ENCODE measurements around the gene C4orf50. TPM values are rescaled to one million over a fixed set of nuclear protein-coding genes. Genes with fewer than 3 reads are reported as not detected.

Gene C4orf50
- total RNA-seq, 2 experiments from 2014 or later, result 0.19 to 0.43 TPM

- no peaks in the 10 kb centered on the region for H3K36me3 Mint-ChIP-seq
These were observed 45.7 kb downstream of the C4orf50 start for GRCh38 chr4:5972571-5972970.

GRCh38 chr4:5971078-5971450 is 47.2 kb downstream of the C4orf50 start:
- ATAC-seq (ENCODE audit: low read depth), result no peak
- Mint-ChIP-seq H3K27ac (no peak overlapping the region), H3K9me3 (no peaks in the 10 kb centered on the region)

More at GRCh38 chr4:5972571-5972970, 45.7 kb downstream of the C4orf50 start:
- no peak overlapping the region for H3K27ac Mint-ChIP-seq
- H3K27me3 Mint-ChIP-seq, result peaks cover 1% of the 10 kb centered on the region
- POLR2A ChIA-PET, result no interaction called here
- H3K4me1 Mint-ChIP-seq, result no peaks in the 10 kb centered on the region
- DNase-seq (no peak), ATAC-seq (ENCODE audit: low read depth) (no peak)
- H3K4me3 Mint-ChIP-seq, result no peak overlapping the region
- H3K9me3 Mint-ChIP-seq, result no peaks in the 10 kb centered on the region

GRCh38 chr4:5970381-5971077 is 47.7 kb downstream of the C4orf50 start:
- ATAC-seq (ENCODE audit: low read depth), result no peak
- no peak overlapping the region for H3K27ac Mint-ChIP-seq

More at GRCh38 chr4:5971078-5971450, 47.2 kb downstream of the C4orf50 start:
- POLR2A ChIA-PET, result no interaction called here
- Mint-ChIP-seq H3K4me3 (no peak overlapping the region), H3K36me3 (no peaks in the 10 kb centered on the region), H3K4me1 (no peaks in the 10 kb centered on the region), H3K27me3 (no peaks in the 10 kb centered on the region)
- DNase-seq, result no peak

GRCh38 chr4:5969777-5970176 is 48.5 kb downstream of the C4orf50 start:
- Mint-ChIP-seq H3K4me1 (no peaks in the 10 kb centered on the region), H3K4me3 (no peak overlapping the region), H3K27ac (no peak overlapping the region), H3K27me3 (no peaks in the 10 kb centered on the region), H3K9me3 (no peaks in the 10 kb centered on the region), H3K36me3 (no peaks in the 10 kb centered on the region)
- DNase-seq, result no peak
- no peak for ATAC-seq (ENCODE audit: low read depth)
- POLR2A ChIA-PET, result no interaction called here

More at GRCh38 chr4:5970381-5971077, 47.7 kb downstream of the C4orf50 start:
- no peaks in the 10 kb centered on the region for H3K27me3 Mint-ChIP-seq
- no peak overlapping the region for H3K4me3 Mint-ChIP-seq
- POLR2A ChIA-PET, result no interaction called here
- no peak for DNase-seq
- H3K36me3 Mint-ChIP-seq, result no peaks in the 10 kb centered on the region
- H3K4me1 Mint-ChIP-seq, result no peaks in the 10 kb centered on the region
- no peaks in the 10 kb centered on the region for H3K9me3 Mint-ChIP-seq

GRCh38 chr4:5969336-5969735 is 48.9 kb downstream of the C4orf50 start:
- Mint-ChIP-seq H3K4me3 (no peak overlapping the region), H3K36me3 (no peaks in the 10 kb centered on the region), H3K9me3 (no peaks in the 10 kb centered on the region), H3K27me3 (no peaks in the 10 kb centered on the region), H3K27ac (no peak overlapping the region), H3K4me1 (no peaks in the 10 kb centered on the region)
- ATAC-seq (ENCODE audit: low read depth) (no peak), DNase-seq (no peak)
- POLR2A ChIA-PET, result no interaction called here

GRCh38 chr4:5968246-5968645 is 50.0 kb downstream of the C4orf50 start:
- Mint-ChIP-seq H3K27me3 (no peaks in the 10 kb centered on the region), H3K4me3 (no peak overlapping the region), H3K27ac (no peak overlapping the region), H3K9me3 (no peaks in the 10 kb centered on the region), H3K4me1 (no peaks in the 10 kb centered on the region), H3K36me3 (no peaks in the 10 kb centered on the region)
- POLR2A ChIA-PET, result no interaction called here
- ATAC-seq (ENCODE audit: low read depth) (no peak), DNase-seq (no peak)

- H3K36me3 Mint-ChIP-seq, result no peaks in the 10 kb centered on the region
- no peaks in the 10 kb centered on the region for H3K27me3 Mint-ChIP-seq
- DNase-seq, result no peak
- POLR2A ChIA-PET, result no interaction called here
- no peak for ATAC-seq (ENCODE audit: low read depth)
- H3K27ac Mint-ChIP-seq, result no peak overlapping the region
- no peaks in the 10 kb centered on the region for H3K4me1 Mint-ChIP-seq
- no peaks in the 10 kb centered on the region for H3K9me3 Mint-ChIP-seq
- no peak overlapping the region for H3K4me3 Mint-ChIP-seq
These were observed 50.4 kb downstream of the C4orf50 start for GRCh38 chr4:5967783-5968182.

GRCh38 chr4:5965225-5965624 is 53.0 kb downstream of the C4orf50 start:
- Mint-ChIP-seq H3K27ac (no peak overlapping the region), H3K9me3 (no peaks in the 10 kb centered on the region), H3K36me3 (no peaks in the 10 kb centered on the region), H3K4me1 (no peaks in the 10 kb centered on the region), H3K4me3 (no peak overlapping the region), H3K27me3 (no peaks in the 10 kb centered on the region)
- no peak for ATAC-seq (ENCODE audit: low read depth)
- no peak for DNase-seq
- POLR2A ChIA-PET, result no interaction called here

- no peaks in the 10 kb centered on the region for H3K9me3 Mint-ChIP-seq
- H3K4me3 Mint-ChIP-seq, result no peak overlapping the region
- no peaks in the 10 kb centered on the region for H3K36me3 Mint-ChIP-seq
- H3K4me1 Mint-ChIP-seq, result no peaks in the 10 kb centered on the region
- DNase-seq (no peak), ATAC-seq (ENCODE audit: low read depth) (no peak)
- H3K27me3 Mint-ChIP-seq, result no peaks in the 10 kb centered on the region
- POLR2A ChIA-PET, result no interaction called here
- H3K27ac Mint-ChIP-seq, result no peak overlapping the region
These were observed 54.2 kb downstream of the C4orf50 start for GRCh38 chr4:5964030-5964429.

- H3K36me3 Mint-ChIP-seq, result no peaks in the 10 kb centered on the region
- no peak overlapping the region for H3K4me3 Mint-ChIP-seq
- no peaks in the 10 kb centered on the region for H3K9me3 Mint-ChIP-seq
- DNase-seq (no peak), ATAC-seq (ENCODE audit: low read depth) (no peak)
- POLR2A ChIA-PET, result no interaction called here
- H3K27me3 Mint-ChIP-seq, result no peaks in the 10 kb centered on the region
- no peaks in the 10 kb centered on the region for H3K4me1 Mint-ChIP-seq
- H3K27ac Mint-ChIP-seq, result no peak overlapping the region
These were observed 54.6 kb downstream of the C4orf50 start for GRCh38 chr4:5963611-5964010.

GRCh38 chr4:5962416-5962815 is 55.8 kb downstream of the C4orf50 start:
- ATAC-seq (ENCODE audit: low read depth) (no peak), DNase-seq (no peak)
- Mint-ChIP-seq H3K27ac (no peak overlapping the region), H3K36me3 (no peaks in the 10 kb centered on the region), H3K9me3 (no peaks in the 10 kb centered on the region), H3K4me1 (no peaks in the 10 kb centered on the region), H3K27me3 (no peaks in the 10 kb centered on the region), H3K4me3 (no peak overlapping the region)
- POLR2A ChIA-PET, result no interaction called here

GRCh38 chr4:5960252-5960880 is 57.9 kb downstream of the C4orf50 start:
- no peaks in the 10 kb centered on the region for H3K27me3 Mint-ChIP-seq
- no peak for DNase-seq
- H3K9me3 Mint-ChIP-seq, result no peaks in the 10 kb centered on the region
- H3K27ac Mint-ChIP-seq, result no peak overlapping the region
- peaks cover 7% of the 10 kb centered on the region for H3K4me1 Mint-ChIP-seq
- ATAC-seq (ENCODE audit: low read depth), result no peak
- POLR2A ChIA-PET, result no interaction called here
- H3K36me3 Mint-ChIP-seq, result no peaks in the 10 kb centered on the region
- H3K4me3 Mint-ChIP-seq, result no peak overlapping the region

GRCh38 chr4:5959211-5959982 is 58.8 kb downstream of the C4orf50 start:
- Mint-ChIP-seq H3K27ac (no peak overlapping the region), H3K27me3 (no peaks in the 10 kb centered on the region), H3K4me1 (peaks cover 7% of the 10 kb centered on the region), H3K4me3 (no peak overlapping the region), H3K36me3 (no peaks in the 10 kb centered on the region), H3K9me3 (no peaks in the 10 kb centered on the region)
- POLR2A ChIA-PET, result no interaction called here
- DNase-seq (no peak), ATAC-seq (ENCODE audit: low read depth) (no peak)

- no peaks in the 10 kb centered on the region for H3K36me3 Mint-ChIP-seq
- no peaks in the 10 kb centered on the region for H3K9me3 Mint-ChIP-seq
- peaks cover 7% of the 10 kb centered on the region for H3K4me1 Mint-ChIP-seq
- ATAC-seq (ENCODE audit: low read depth) (no peak), DNase-seq (no peak)
- POLR2A ChIA-PET, result no interaction called here
- no peaks in the 10 kb centered on the region for H3K27me3 Mint-ChIP-seq
- H3K27ac Mint-ChIP-seq, result no peak overlapping the region
- no peak overlapping the region for H3K4me3 Mint-ChIP-seq
These were observed 60.0 kb downstream of the C4orf50 start for GRCh38 chr4:5958199-5958735.
